EH (cell line): ENCODE results near the gene ODC1.
"Not testable (repeated sequence)": the region's sequence is repeated elsewhere in the genome, so short reads cannot be mapped to it uniquely, and the experiment has no call there.

ENCODE experiments used
- DNase-seq: peaks from one replicate; pipeline ENCODE4 v3.0.0-alpha.2; 2015; ENCODE audit warnings: low read depth

Gene ODC1

DNA sequence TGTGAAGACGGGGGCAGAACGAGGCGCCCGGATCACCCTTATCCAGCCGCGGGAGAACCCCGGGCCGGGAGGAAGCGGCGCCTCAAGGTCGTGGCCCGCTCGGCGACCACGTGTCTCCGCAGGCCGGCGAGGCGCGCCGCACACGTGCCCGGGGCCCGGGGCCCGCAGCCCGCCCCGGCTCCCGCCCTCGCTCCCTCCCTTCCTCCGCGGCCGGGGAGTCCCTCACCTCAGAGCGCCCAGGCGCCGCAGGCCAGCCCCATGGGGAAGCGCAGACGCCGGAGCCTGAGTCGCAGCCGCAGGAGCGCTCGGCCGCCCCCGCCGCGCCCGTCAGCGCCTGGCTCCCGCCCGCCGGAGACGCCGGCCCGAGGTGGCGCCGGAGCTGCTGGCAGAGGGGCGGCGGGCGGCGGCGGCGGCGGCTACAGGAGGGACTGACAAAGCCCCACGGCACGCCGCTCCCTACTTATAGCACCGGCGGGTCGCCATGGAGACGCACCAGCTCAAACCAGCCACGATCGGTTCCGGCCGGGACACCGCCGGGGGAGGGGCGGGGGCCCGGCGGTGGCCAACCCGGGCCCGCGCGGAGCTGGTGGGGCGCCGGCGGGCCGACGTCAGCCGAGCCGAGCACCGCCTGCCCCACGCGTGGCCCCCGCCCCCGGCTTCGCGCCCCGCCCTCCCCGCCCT, at the start of gene ODC1:
TSS of gene ODC1 (minus strand) at position 433 of the 681 bp plus-strand sequence. CDS start 3,295 bp downstream, outside the sequence.
- peak; percentile 94 for DNase-seq

DNA sequence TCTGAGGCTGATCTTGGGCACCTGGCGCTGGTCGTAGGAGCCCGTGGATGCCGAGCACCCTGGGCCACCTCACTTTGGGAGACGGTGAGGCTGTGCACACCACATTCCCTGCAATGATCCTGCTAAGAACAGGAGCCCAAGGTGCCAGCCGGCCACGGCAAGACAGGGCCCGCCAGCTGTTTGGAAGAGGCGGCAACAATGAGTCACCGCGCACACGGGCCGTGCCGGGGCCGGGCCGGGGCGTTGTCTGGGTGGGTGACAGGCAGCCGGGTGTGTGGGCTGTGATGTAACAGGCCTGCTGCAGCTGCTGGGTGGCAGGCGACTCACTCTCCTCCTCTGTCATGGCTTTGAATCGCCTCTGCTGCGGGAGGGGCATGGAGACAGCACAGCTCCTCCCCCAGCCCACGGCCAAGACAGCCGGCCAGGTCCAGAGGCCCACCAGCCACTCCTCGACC, 49.7 kb upstream of the ODC1 start:
- peak; percentile 82 for DNase-seq

DNA sequence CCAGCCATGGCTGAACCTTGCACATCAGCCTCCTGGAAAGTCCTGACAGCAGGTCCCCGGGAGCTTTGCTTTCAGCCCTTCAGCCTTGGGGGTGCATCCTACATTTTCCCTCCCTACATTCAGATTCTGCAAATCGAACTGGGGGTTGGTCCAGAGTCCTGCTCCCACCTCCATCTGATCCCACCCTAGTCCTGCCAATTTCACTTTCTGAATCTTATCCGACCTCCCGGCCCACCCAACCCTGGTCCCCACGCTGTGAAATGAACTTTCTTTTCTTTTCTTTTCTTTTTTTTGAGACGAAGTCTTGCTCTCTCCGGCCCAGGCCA, 47.8 kb upstream of the ODC1 start:
- DNase-seq = no peak

- no peak for DNase-seq
Observed at GRCh38 chr2:10495311-10495987, 47.3 kb upstream of the ODC1 start.

GRCh38 chr2:10494351-10495066, 46.4 kb upstream of the ODC1 start:
- no peak for DNase-seq

- peak; percentile 69 for DNase-seq
Observed at GRCh38 chr2:10493634-10494281, 45.6 kb upstream of the ODC1 start.

- no peak for DNase-seq
Observed at GRCh38 chr2:10493075-10493633, 45.0 kb upstream of the ODC1 start.

- DNase-seq = no peak
Observed at GRCh38 chr2:10490806-10491291, 42.7 kb upstream of the ODC1 start.

- peak; percentile 29 for DNase-seq
Observed at GRCh38 chr2:10489842-10490555, 41.9 kb upstream of the ODC1 start.

DNA sequence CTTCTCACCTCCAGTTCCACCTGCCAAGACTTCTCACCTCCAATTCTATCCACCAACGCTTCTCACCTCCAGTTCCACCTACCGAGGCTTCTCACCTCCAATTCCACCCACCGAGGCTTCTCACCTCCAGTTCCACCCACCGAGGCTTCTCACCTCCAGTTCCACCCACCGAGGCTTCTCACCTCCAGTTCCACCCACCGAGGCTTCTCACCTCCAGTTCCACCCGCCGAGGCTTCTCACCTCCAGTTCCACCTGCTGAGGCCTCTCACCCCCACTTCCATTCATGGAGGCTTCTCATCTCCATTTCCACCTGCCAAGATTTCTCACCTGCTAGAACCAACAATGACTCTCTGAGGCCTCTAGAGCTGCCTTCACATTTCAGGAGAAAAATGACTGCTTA, 40.0 kb upstream of the ODC1 start:
- not testable (repeated sequence) for DNase-seq

DNA sequence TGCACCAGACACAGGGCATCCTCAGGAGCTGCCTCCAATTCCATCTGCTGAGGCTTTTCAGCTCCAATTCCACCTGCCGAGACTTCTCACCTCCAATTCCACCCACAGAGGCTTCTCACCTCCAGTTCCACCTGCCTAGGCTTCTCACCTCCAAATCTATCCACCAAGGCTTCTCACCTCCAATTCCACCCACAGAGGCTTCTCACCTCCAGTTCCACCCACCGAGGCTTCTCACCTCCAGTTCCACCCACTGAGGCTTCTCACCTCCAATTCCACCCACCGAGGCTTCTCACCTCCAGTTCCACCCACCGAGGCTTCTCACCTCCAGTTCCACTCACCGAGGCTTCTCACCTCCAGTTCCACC, 39.6 kb upstream of the ODC1 start:
- not testable (repeated sequence) for DNase-seq

- DNase-seq = no peak
Observed at GRCh38 chr2:10487081-10487740, 39.1 kb upstream of the ODC1 start.

DNA sequence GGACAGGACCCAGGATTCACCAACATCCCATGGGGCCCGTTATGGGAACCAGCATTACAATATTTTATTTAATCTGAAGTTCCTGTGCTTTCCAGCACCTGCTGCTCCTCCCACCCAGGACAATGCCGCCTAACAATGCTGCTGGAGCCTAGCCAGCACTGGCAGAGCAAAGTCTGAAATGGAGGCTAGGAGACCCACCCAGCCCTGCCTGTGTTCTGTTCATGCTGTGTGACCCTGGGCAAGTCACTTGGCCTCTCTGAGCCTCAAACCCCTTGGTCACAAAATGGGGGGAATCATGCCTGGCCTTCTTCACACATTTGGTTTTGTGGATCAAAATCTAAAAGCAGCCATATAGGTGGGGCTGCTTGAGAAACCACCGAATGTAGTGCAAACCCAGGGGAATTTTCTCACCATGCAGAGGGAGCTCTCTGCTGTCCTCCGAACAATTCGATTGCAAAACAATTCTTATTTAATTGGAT, 38.5 kb upstream of the ODC1 start:
- no peak for DNase-seq

- DNase-seq = no peak
Observed at GRCh38 chr2:10486091-10486490, 38.0 kb upstream of the ODC1 start.

- no peak for DNase-seq
Observed at GRCh38 chr2:10482913-10483312, 34.8 kb upstream of the ODC1 start.

- no peak for DNase-seq
Observed at GRCh38 chr2:10482460-10482859, 34.3 kb upstream of the ODC1 start.

DNA sequence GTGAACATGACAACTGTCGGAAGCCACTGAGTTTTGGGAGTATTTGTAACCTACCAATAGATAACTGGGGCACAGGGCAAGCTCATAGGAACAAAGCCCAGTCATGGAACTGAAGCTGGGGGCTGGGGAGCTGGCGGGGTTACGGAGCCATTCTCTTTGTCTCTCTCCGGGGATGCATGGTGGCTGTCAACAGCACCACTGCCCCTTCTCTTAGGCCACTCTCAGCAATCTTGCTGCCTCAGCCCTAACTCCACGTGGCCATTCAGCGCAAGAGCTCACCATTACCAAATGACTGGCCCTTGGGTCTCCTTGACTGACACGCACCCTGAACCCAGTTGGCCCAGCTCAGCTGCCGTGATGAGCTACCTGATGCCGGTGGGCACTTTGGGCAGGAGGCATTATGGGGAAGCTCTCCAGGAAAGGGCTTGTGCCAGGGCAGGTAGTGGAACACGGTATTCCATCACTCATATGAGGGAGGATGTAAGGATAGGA, 33.6 kb upstream of the ODC1 start:
- no peak for DNase-seq

- DNase-seq = no peak
Observed at GRCh38 chr2:10481055-10481665, 33.0 kb upstream of the ODC1 start.

GRCh38 chr2:10480359-10480949, 32.3 kb upstream of the ODC1 start:
- no peak for DNase-seq

- no peak for DNase-seq
Observed at GRCh38 chr2:10478916-10479315, 30.8 kb upstream of the ODC1 start.
